IMR-90 (cell line): ENCODE data around the gene EVPL. TPM values are rescaled to one million over a fixed set of nuclear protein-coding genes. Genes with fewer than 3 reads are reported as not detected.

ENCODE experiments used
- ATAC-seq: fragments of 200-7000 bp; cut with Tn5 transposase; 2 replicates; pipeline ENCODE4 v1.9.1; 2020; ENCODE audit warnings: low read depth, mild to moderate bottlenecking, moderate library complexity
- BruUV-seq: library from RNA; stranded (reverse); fragments of 400-500 nt; replicated peaks from 2 replicates; lab custom pipeline; 2021; lab: Mats Ljungman, UMichigan
- CTCF ChIA-PET: fragments of 300-600 bp; formaldehyde crosslinking; extraction: SDS; loops from one replicate; lab custom pipeline; 2021; ENCODE audit warnings: antibody characterized with exemption; lab: Yijun Ruan, JAX
- POLR2A ChIA-PET: fragments of 300-600 bp; sonication (Branson Sonifier 250); formaldehyde crosslinking; loops from one replicate; lab custom pipeline; 2022; ENCODE audit warnings: antibody characterized with exemption; ENCODE audit not compliant: unreplicated experiment; lab: Charles Lee
- DNase-seq: peaks from one replicate; pipeline ENCODE4 v3.0.0; 2013
- H2AFZ ChIP-seq: replicated peaks from 2 replicates; pipeline ENCODE3; 2013; ENCODE audit warnings: low read length, mild to moderate bottlenecking; ENCODE audit not compliant: poor library complexity
- H2AK5ac ChIP-seq: 2 replicates; pipeline ENCODE4 v1.6.1; 2013; ENCODE audit warnings: low read depth, low read length, inconsistent platforms
- H2AK9ac ChIP-seq: replicated peaks from 2 replicates; pipeline ENCODE3; 2013; ENCODE audit warnings: mild to moderate bottlenecking, low read depth, low read length, moderate library complexity; ENCODE audit not compliant: poor library complexity
- H2BK120ac ChIP-seq: 2 replicates; pipeline ENCODE4 v1.6.1; 2013; ENCODE audit warnings: low read depth, low read length, inconsistent platforms
- H2BK15ac ChIP-seq: 3 replicates; pipeline ENCODE4 v1.6.1; 2013; ENCODE audit warnings: low read depth, low read length, inconsistent platforms
- H2BK20ac ChIP-seq: 2 replicates; pipeline ENCODE4 v1.6.1; 2013; ENCODE audit warnings: low read depth, mild to moderate bottlenecking, inconsistent platforms, low read length, moderate library complexity
- H2BK5ac ChIP-seq: 2 replicates; pipeline ENCODE4 v1.6.1; 2013; ENCODE audit warnings: mild to moderate bottlenecking, low read depth, low read length, inconsistent platforms; ENCODE audit not compliant: poor library complexity, severe bottlenecking
- H3K14ac ChIP-seq: replicated peaks from 2 replicates; pipeline ENCODE4 v1.6.1; 2013; ENCODE audit warnings: low read depth, low read length, inconsistent platforms
- H3K18ac ChIP-seq: 2 replicates; pipeline ENCODE4 v1.6.1; 2013; ENCODE audit warnings: low read depth, low read length, control low read depth
- H3K23ac ChIP-seq: 2 replicates; pipeline ENCODE4 v1.6.1; 2013; ENCODE audit warnings: low read depth, low read length, inconsistent platforms
- H3K27ac ChIP-seq: 2 replicates; pipeline ENCODE4 v1.5.1; 2013; ENCODE audit warnings: mild to moderate bottlenecking, control low read depth, low read length; ENCODE audit not compliant: insufficient read depth
- H3K27me3 ChIP-seq: 2 replicates; pipeline ENCODE4 v1.6.1; 2013; ENCODE audit warnings: low read length; ENCODE audit not compliant: control insufficient read depth, insufficient read depth
- H3K36me3 ChIP-seq: 2 replicates; pipeline ENCODE4 v1.6.1; 2013; ENCODE audit warnings: low read length, mixed read lengths; ENCODE audit not compliant: control insufficient read depth, insufficient read depth
- H3K4ac ChIP-seq: 2 replicates; pipeline ENCODE4 v1.6.1; 2013; ENCODE audit warnings: low read depth, low read length, inconsistent platforms
- H3K4me1 ChIP-seq: 2 replicates; pipeline ENCODE4 v1.6.1; 2013; ENCODE audit warnings: low read length, mixed read lengths; ENCODE audit not compliant: control insufficient read depth, insufficient read depth
- H3K4me2 ChIP-seq: 2 replicates; pipeline ENCODE4 v1.6.1; 2013; ENCODE audit warnings: low read depth, mild to moderate bottlenecking, control low read depth, low read length, moderate library complexity
- H3K4me3 ChIP-seq: 2 replicates; pipeline ENCODE4 v1.5.1; 2013; ENCODE audit warnings: low read depth, mild to moderate bottlenecking, control low read depth, low read length, moderate library complexity; ENCODE audit not compliant: insufficient read depth
- H3K56ac ChIP-seq: 2 replicates; pipeline ENCODE4 v1.6.1; 2013; ENCODE audit warnings: low read length, inconsistent platforms; ENCODE audit not compliant: insufficient read depth; ENCODE audit errors: extremely low read depth
- H3K79me1 ChIP-seq, 2 experiments: 2 replicates each; pipeline ENCODE4 v1.6.1; 2013; ENCODE audit warnings: low read length in 2 of 2, inconsistent platforms in 1 of 2, low read depth in 1 of 2
- H3K9ac ChIP-seq: 2 replicates; pipeline ENCODE4 v1.6.1; 2013; ENCODE audit warnings: low read depth, low read length, control low read depth
- H3K9me1 ChIP-seq: 2 replicates; pipeline ENCODE4 v1.6.1; 2013; ENCODE audit warnings: low read length, inconsistent platforms; ENCODE audit not compliant: insufficient read depth
- H3K9me3 ChIP-seq: 2 replicates; pipeline ENCODE4 v1.6.1; 2013; ENCODE audit warnings: low read length; ENCODE audit not compliant: control insufficient read depth, insufficient read depth
- H4K20me1 ChIP-seq: 2 replicates; pipeline ENCODE4 v1.6.1; 2013; ENCODE audit warnings: low read length, inconsistent platforms; ENCODE audit not compliant: insufficient read depth
- H4K5ac ChIP-seq: 2 replicates; pipeline ENCODE4 v1.6.1; 2013; ENCODE audit warnings: mild to moderate bottlenecking, low read depth, low read length, control low read depth
- H4K8ac ChIP-seq, 2 experiments: 2 replicates each; pipeline ENCODE4 v1.6.1; 2013; ENCODE audit warnings: low read depth in 2 of 2, low read length in 2 of 2, control low read depth in 1 of 2, inconsistent platforms in 1 of 2
- H4K91ac ChIP-seq: 2 replicates; pipeline ENCODE4 v1.6.1; 2013; ENCODE audit warnings: low read depth, low read length, inconsistent platforms; ENCODE audit not compliant: insufficient read depth
- BHLHE40 ChIP-seq: fragments of 150-350 bp; IDR thresholded peaks from 2 replicates; pipeline ENCODE4 v1.6.1; 2016; ENCODE audit warnings: mild to moderate bottlenecking, low read depth, low read length
- CEBPB ChIP-seq: IDR thresholded peaks from 2 replicates; pipeline ENCODE4 v1.6.1; 2012; ENCODE audit warnings: low read depth, low read length, improper control_type of control experiment
- CHD1 ChIP-seq: IDR thresholded peaks from 2 replicates; pipeline ENCODE4 v1.6.1; 2012; ENCODE audit warnings: low read depth, low read length, improper control_type of control experiment
- FOS ChIP-seq: fragments of 150-350 bp; IDR thresholded peaks from 2 replicates; pipeline ENCODE4 v1.6.1; 2016; ENCODE audit warnings: low read depth, low read length
- MAFK ChIP-seq: IDR thresholded peaks from 2 replicates; pipeline ENCODE4 v1.6.1; 2012; ENCODE audit warnings: low read depth, low read length, improper control_type of control experiment
- MAZ ChIP-seq: IDR thresholded peaks from 2 replicates; pipeline ENCODE4 v1.6.1; 2012; ENCODE audit warnings: low read depth, mild to moderate bottlenecking, low read length, improper control_type of control experiment, moderate library complexity, borderline replicate concordance
- MXI1 ChIP-seq: IDR thresholded peaks from 2 replicates; pipeline ENCODE4 v1.6.1; 2012; ENCODE audit warnings: low read depth, mild to moderate bottlenecking, low read length, moderate library complexity, borderline replicate concordance
- NFE2L2 ChIP-seq: fragments of 150-350 bp; IDR thresholded peaks from 2 replicates; pipeline ENCODE4 v1.6.1; 2016; ENCODE audit warnings: low read depth, mild to moderate bottlenecking, low read length
- POLR2A ChIP-seq: IDR thresholded peaks from 2 replicates; pipeline ENCODE4 v1.6.1; 2012; ENCODE audit warnings: mild to moderate bottlenecking, low read depth, low read length
- RAD21 ChIP-seq: IDR thresholded peaks from 2 replicates; pipeline ENCODE4 v1.6.1; 2012; ENCODE audit warnings: low read length, improper control_type of control experiment
- RCOR1 ChIP-seq: IDR thresholded peaks from 2 replicates; pipeline ENCODE4 v1.6.1; 2012; ENCODE audit warnings: mild to moderate bottlenecking, low read length, improper control_type of control experiment; ENCODE audit not compliant: insufficient replicate concordance
- RFX5 ChIP-seq: IDR thresholded peaks from 2 replicates; pipeline ENCODE4 v1.8.0; 2012; ENCODE audit warnings: low read depth, mild to moderate bottlenecking, low read length, moderate library complexity
- SMC3 ChIP-seq: fragments of 150-350 bp; IDR thresholded peaks from 2 replicates; pipeline ENCODE4 v1.6.1; 2016; ENCODE audit warnings: low read depth, mild to moderate bottlenecking, antibody characterized with exemption, low read length, moderate library complexity
- WGBS, 2 experiments: methylation state at CpG; one replicate each; pipeline versions ENCODE4 v1.1.5 to v1.1.7; 2013; ENCODE audit warnings: missing lambda C conversion rate in 2 of 2; ENCODE audit not compliant: insufficient read length in 1 of 2; ENCODE audit errors: extremely low coverage in 2 of 2; 5-methylcytosine and 5-hydroxymethylcytosine counted together
- dilution Hi-C: fragments of 300-500 bp; cut with HindIII; formaldehyde crosslinking; loops from one replicate; pipeline ENCODE4 v1.14.3; 2018; ENCODE audit warnings: low sequenced_read_pairs; ENCODE audit not compliant: unreplicated experiment
- in situ Hi-C: fragments of 300-500 bp; cut with MboI; formaldehyde crosslinking; loops from 3 replicates; pipeline ENCODE4 v1.14.3; 2019; ENCODE audit warnings: low sequenced_read_pairs, inconsistent platforms, mixed read lengths
- intact Hi-C: fragments of 100-400 bp; cut with micrococcal nuclease; formaldehyde crosslinking; loops from 2 replicates; pipeline ENCODE4 v1.10.0; 2022
- polyA plus RNA-seq, 3 experiments: library from polyadenylated mRNA; depleted of rRNA; stranded (reverse); fragments of >200 nt; gene quantifications; 2 replicates each; pipeline ENCODE4 v1.2.3, GENCODE V29; 2012; ENCODE audit warnings: low replicate concordance in 1 of 3
- total RNA-seq: library from RNA; depleted of rRNA; stranded (reverse); fragments of >200 nt; gene quantifications from 2 replicates; pipeline ENCODE4 v1.2.3, GENCODE V29; 2012
- TF ChIP-seq, protein P1 (sequence below): fragments of 150-350 bp; IDR thresholded peaks from 2 replicates; pipeline ENCODE4 v1.6.1; 2016; ENCODE audit warnings: low read depth, mild to moderate bottlenecking, low read length, moderate library complexity, borderline replicate concordance
- TF ChIP-seq, protein P2 (sequence below): conservative IDR thresholded peaks from 2 replicates; pipeline ENCODE4 v1.5.1; 2012; ENCODE audit warnings: mild to moderate bottlenecking, low read depth, low read length, improper control_type of control experiment
- TF ChIP-seq, protein P3 (sequence below): fragments of 150-350 bp; IDR thresholded peaks from 2 replicates; pipeline ENCODE4 v1.6.1; 2017; ENCODE audit warnings: mild to moderate bottlenecking, antibody characterized with exemption, low read length, low read depth

Gene EVPL
- total and polyA plus RNA-seq, 2 of the 4 experiments (the other 2 are of a cell fraction), result not detected

DNA sequence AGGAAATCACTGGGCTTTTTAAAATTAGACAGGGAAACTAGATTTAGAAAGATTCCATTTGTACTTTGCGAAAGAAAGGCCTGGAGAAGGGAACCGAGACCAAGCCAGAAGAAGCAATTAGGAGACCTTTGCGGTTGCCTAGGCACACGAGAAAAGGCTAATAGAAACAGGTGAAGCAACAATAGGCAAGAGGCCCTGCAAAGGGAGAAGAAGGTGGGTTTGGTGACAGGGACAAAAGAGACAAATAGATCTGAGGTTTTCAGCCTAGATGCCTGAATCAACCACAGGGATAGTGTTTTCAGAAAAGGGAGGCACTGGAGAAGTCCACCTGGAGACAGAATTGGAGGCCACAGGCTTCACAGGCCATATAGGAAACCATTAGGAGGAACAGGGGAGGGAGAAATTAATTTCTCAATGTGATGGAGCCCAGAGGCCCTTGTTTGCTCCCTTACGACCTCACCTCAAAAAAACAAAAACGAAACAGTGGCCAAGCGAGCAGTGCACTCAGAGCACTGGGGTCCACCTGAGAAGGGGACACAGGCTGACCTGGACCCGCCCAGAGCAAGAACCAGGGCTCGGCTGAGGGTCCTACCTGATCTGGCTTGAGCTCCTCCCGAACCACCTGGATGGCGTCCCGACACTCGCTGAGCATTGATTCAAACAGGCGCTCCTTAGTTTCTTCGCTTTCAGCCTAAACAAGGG lies 22.9 kb upstream of the EVPL start:
- Histone ChIP-seq H3K4me2 (no peak overlapping the region), H2BK5ac (no peak overlapping the region), H3K9me3 (no peaks in the 10 kb centered on the region), H3K4ac (no peak overlapping the region), H3K27ac (no peak overlapping the region), H2AFZ (no peak overlapping the region), H3K9me1 (peaks cover 21% of the 10 kb centered on the region), H2AK9ac (peak overlapping the region; percentile 19), H2AK5ac (no peak overlapping the region), H3K14ac (no peak overlapping the region), H3K36me3 (peaks cover 66% of the 10 kb centered on the region), H4K91ac (no peak overlapping the region), H3K56ac (no peak overlapping the region), H3K23ac (0 out of 2 replicates have a peak overlapping the region, but pooled peaks have one; percentile 56), H3K4me1 (no peaks in the 10 kb centered on the region; the same call in 1 of the 2 replicates), H4K20me1 (peaks cover 30% of the 10 kb centered on the region), H3K4me3 (no peak overlapping the region), H3K9ac (no peak overlapping the region), H4K5ac (no peak overlapping the region), H2BK120ac (no peak overlapping the region), H4K8ac (no peak overlapping the region), H3K27me3 (no peaks in the 10 kb centered on the region), H3K79me1 (peaks cover 7 to 65% of the 10 kb centered on the region in 2 experiments), H3K18ac (no peak overlapping the region), H2BK15ac (no peak overlapping the region), H2BK20ac (no peak overlapping the region)
- in situ Hi-C loops (no loop called here), dilution Hi-C loops (no loop called here), intact Hi-C loops (no loop called here)
- 100% methylated on average over 7 of the region's 15 CpGs; no CpG with 5 or more reads in 1 of the 2 experiments for WGBS, 2 experiments
- DNase-seq, result no peak
- ChIA-PET CTCF (no interaction called here), POLR2A (no interaction called here)
- no peak for ATAC-seq
- TF ChIP-seq CHD1 (no peak), MXI1 (no peak), SMC3 (no peak), BHLHE40 (no peak), RCOR1 (no peak), POLR2A (no peak), RAD21 (no peak), MAFK (no peak), CEBPB (no peak), FOS (no peak), NFE2L2 (no peak), RFX5 (no peak), MAZ (no peak)
- TF ChIP-seq, protein P1, sequence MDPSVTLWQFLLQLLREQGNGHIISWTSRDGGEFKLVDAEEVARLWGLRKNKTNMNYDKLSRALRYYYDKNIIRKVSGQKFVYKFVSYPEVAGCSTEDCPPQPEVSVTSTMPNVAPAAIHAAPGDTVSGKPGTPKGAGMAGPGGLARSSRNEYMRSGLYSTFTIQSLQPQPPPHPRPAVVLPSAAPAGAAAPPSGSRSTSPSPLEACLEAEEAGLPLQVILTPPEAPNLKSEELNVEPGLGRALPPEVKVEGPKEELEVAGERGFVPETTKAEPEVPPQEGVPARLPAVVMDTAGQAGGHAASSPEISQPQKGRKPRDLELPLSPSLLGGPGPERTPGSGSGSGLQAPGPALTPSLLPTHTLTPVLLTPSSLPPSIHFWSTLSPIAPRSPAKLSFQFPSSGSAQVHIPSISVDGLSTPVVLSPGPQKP, result no peak
- TF ChIP-seq, protein P2, sequence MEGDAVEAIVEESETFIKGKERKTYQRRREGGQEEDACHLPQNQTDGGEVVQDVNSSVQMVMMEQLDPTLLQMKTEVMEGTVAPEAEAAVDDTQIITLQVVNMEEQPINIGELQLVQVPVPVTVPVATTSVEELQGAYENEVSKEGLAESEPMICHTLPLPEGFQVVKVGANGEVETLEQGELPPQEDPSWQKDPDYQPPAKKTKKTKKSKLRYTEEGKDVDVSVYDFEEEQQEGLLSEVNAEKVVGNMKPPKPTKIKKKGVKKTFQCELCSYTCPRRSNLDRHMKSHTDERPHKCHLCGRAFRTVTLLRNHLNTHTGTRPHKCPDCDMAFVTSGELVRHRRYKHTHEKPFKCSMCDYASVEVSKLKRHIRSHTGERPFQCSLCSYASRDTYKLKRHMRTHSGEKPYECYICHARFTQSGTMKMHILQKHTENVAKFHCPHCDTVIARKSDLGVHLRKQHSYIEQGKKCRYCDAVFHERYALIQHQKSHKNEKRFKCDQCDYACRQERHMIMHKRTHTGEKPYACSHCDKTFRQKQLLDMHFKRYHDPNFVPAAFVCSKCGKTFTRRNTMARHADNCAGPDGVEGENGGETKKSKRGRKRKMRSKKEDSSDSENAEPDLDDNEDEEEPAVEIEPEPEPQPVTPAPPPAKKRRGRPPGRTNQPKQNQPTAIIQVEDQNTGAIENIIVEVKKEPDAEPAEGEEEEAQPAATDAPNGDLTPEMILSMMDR, result no peak
- TF ChIP-seq, protein P3, sequence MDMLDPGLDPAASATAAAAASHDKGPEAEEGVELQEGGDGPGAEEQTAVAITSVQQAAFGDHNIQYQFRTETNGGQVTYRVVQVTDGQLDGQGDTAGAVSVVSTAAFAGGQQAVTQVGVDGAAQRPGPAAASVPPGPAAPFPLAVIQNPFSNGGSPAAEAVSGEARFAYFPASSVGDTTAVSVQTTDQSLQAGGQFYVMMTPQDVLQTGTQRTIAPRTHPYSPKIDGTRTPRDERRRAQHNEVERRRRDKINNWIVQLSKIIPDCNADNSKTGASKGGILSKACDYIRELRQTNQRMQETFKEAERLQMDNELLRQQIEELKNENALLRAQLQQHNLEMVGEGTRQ, result no peak
- no TSS peak for BruUV-seq
